ENCODE data around the gene PTPRG. TPM values are rescaled to one million over a fixed set of nuclear protein-coding genes. Genes with fewer than 3 reads are reported as not detected.

The PTPRG gene
- total and polyA plus RNA-seq, 4 donors: 3.6 to 35.6 (median 8.1) TPM

DNA sequence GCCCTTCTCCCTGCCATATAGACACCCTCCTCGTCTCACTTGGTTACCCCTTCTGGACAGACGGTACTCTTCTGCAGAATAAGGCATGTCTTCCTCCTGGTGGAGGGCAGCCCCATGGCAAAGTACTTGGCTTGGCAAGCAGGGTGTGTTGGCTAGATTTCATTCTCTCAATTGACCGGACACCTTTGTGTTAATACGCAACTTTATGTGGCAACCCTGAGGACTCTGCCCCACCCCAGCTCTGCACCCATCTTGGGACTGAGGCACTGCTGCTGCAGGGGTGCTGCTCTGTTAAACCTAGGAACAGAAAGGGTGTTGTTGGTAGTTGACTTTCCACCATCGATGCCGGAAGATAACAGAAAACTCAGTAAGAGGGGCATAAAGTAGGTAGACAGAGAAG, 55.2 kb downstream of the PTPRG start (continued):
- TF ChIP-seq GABPA (IDR thresholded peaks at IDR 0.05 in 1 of 2, conservative IDR thresholded peaks at IDR 0.05 in 1 of 2): no peak
- TF ChIP-seq FOXA2 (IDR thresholded peaks at IDR 0.05): no peak
- no peak for TF ChIP-seq RAD21 (IDR thresholded peaks at IDR 0.05)
- peak; percentile 35 to 64 for TF ChIP-seq HNF4A (conservative IDR thresholded peaks at IDR 0.05)
- no peak for TF ChIP-seq NR2F2 (IDR thresholded peaks at IDR 0.05)

DNA sequence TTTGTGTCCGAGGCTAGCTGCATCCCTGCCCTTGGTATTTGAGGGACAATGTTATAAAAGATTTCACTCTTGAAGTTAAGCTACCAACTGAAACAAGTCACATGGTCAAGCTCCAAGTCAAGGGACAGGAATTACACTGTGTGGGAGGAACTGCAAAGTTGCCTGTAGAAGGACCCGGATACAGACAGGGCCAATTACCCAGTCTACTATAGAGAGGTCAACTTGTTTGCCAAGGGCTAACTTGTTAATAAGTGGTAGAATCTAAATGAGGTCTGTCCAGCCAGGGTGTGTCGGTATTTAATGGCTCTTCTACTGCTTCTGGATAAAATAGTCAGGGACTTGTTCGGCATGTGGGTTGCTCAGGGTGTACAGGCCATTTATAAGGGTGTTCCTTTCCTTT, 55.7 kb downstream of the PTPRG start:
- 53% methylated on average over 4 of the region's 4 CpGs for WGBS
- Histone ChIP-seq H3K36me3 (ENCODE audit: control insufficient read depth in 4 of 4, insufficient read depth in 3 of 4, low read depth in 1 of 4, low read length in 3 of 4) (no peaks in the 10 kb centered on the region), H3K27me3 (ENCODE audit: control insufficient read depth in 4 of 4, insufficient read depth in 4 of 4, low read length in 3 of 4) (no peaks in the 10 kb centered on the region), H3K4me1 (ENCODE audit: control insufficient read depth in 4 of 4, insufficient read depth in 4 of 4, low read length in 3 of 4) (peaks cover 8 to 18% (median 10%) of the 10 kb centered on the region in 4 donors), H3K9ac (ENCODE audit: low read depth in 1 of 2, low read length in 2 of 2) (no peak overlapping the region), H3K9me3 (ENCODE audit: control insufficient read depth in 4 of 4, low read length in 3 of 4) (no peaks in the 10 kb centered on the region), H3K27ac (ENCODE audit: low read depth in 1 of 2, low read length in 2 of 2) (no peak overlapping the region), H3K4me3 (ENCODE audit: low read depth in 1 of 3, low read length in 3 of 3) (no peak overlapping the region)
- no peak for DNase-seq (ENCODE audit: low spot score)
- TF ChIP-seq EGR1 (IDR thresholded peaks at IDR 0.05; ENCODE audit: low read depth in 2 of 2): no peak
- TF ChIP-seq SP1 (IDR thresholded peaks at IDR 0.05): no peak
- TF ChIP-seq, protein P1, sequence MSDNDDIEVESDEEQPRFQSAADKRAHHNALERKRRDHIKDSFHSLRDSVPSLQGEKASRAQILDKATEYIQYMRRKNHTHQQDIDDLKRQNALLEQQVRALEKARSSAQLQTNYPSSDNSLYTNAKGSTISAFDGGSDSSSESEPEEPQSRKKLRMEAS (IDR thresholded peaks at IDR 0.05): no peak
- TF ChIP-seq YY1 (IDR thresholded peaks at IDR 0.05): no peak
- no peak for TF ChIP-seq JUND (IDR thresholded peaks at IDR 0.05)
- no peak for TF ChIP-seq FOXA1 (IDR thresholded peaks at IDR 0.05)

DNA sequence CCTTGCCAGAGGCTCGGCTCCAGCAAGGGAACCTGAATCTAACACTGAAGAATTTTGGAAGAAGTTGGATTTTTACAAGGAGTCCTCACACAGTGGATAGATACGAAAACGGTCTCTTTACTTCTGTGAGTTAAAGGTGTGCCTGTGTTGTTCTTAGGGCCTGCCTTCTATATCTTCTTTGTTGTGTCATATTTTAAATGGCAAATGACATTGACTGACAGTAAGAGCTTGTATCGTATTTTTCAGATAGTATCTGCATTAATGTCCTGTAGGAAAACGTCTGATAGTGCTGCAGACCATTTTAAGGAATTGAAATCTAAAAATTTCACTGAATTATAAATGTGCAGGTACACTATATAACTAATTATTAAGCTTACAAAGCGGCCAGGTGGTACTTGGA, 56.3 kb downstream of the PTPRG start:
- Histone ChIP-seq H3K27me3 (ENCODE audit: control insufficient read depth in 4 of 4, insufficient read depth in 4 of 4, low read length in 3 of 4) (no peaks in the 10 kb centered on the region), H3K4me3 (ENCODE audit: low read depth in 1 of 3, low read length in 3 of 3) (no peak overlapping the region), H3K9ac (ENCODE audit: low read depth in 1 of 2, low read length in 2 of 2) (no peak overlapping the region), H3K4me1 (ENCODE audit: control insufficient read depth in 4 of 4, insufficient read depth in 4 of 4, low read length in 3 of 4) (peaks cover 5 to 13% (median 8%) of the 10 kb centered on the region in 4 donors), H3K36me3 (ENCODE audit: control insufficient read depth in 4 of 4, insufficient read depth in 3 of 4, low read depth in 1 of 4, low read length in 3 of 4) (no peaks in the 10 kb centered on the region), H3K27ac (ENCODE audit: low read depth in 1 of 2, low read length in 2 of 2) (no peak overlapping the region), H3K9me3 (ENCODE audit: control insufficient read depth in 4 of 4, low read length in 3 of 4) (no peaks in the 10 kb centered on the region)
- no peak for DNase-seq (ENCODE audit: low spot score)
- 88% methylated on average over 6 of the region's 6 CpGs for WGBS
- TF ChIP-seq FOXA1 (IDR thresholded peaks at IDR 0.05) (no peak), TAF1 (conservative IDR thresholded peaks at IDR 0.05) (no peak), HNF4G (IDR thresholded peaks at IDR 0.05) (no peak), HNF4A (conservative IDR thresholded peaks at IDR 0.05) (no peak), YY1 (IDR thresholded peaks at IDR 0.05) (no peak), JUND (IDR thresholded peaks at IDR 0.05) (no peak), GABPA (IDR thresholded peaks at IDR 0.05 in 1 of 2, conservative IDR thresholded peaks at IDR 0.05 in 1 of 2) (no peak), RXRA (IDR thresholded peaks at IDR 0.05) (no peak), RAD21 (IDR thresholded peaks at IDR 0.05) (no peak)
- TF ChIP-seq, protein P2, sequence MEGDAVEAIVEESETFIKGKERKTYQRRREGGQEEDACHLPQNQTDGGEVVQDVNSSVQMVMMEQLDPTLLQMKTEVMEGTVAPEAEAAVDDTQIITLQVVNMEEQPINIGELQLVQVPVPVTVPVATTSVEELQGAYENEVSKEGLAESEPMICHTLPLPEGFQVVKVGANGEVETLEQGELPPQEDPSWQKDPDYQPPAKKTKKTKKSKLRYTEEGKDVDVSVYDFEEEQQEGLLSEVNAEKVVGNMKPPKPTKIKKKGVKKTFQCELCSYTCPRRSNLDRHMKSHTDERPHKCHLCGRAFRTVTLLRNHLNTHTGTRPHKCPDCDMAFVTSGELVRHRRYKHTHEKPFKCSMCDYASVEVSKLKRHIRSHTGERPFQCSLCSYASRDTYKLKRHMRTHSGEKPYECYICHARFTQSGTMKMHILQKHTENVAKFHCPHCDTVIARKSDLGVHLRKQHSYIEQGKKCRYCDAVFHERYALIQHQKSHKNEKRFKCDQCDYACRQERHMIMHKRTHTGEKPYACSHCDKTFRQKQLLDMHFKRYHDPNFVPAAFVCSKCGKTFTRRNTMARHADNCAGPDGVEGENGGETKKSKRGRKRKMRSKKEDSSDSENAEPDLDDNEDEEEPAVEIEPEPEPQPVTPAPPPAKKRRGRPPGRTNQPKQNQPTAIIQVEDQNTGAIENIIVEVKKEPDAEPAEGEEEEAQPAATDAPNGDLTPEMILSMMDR (IDR thresholded peaks at IDR 0.05; ENCODE audit: low read depth, low read length, missing input control): no peak
- TF ChIP-seq, protein P3, sequence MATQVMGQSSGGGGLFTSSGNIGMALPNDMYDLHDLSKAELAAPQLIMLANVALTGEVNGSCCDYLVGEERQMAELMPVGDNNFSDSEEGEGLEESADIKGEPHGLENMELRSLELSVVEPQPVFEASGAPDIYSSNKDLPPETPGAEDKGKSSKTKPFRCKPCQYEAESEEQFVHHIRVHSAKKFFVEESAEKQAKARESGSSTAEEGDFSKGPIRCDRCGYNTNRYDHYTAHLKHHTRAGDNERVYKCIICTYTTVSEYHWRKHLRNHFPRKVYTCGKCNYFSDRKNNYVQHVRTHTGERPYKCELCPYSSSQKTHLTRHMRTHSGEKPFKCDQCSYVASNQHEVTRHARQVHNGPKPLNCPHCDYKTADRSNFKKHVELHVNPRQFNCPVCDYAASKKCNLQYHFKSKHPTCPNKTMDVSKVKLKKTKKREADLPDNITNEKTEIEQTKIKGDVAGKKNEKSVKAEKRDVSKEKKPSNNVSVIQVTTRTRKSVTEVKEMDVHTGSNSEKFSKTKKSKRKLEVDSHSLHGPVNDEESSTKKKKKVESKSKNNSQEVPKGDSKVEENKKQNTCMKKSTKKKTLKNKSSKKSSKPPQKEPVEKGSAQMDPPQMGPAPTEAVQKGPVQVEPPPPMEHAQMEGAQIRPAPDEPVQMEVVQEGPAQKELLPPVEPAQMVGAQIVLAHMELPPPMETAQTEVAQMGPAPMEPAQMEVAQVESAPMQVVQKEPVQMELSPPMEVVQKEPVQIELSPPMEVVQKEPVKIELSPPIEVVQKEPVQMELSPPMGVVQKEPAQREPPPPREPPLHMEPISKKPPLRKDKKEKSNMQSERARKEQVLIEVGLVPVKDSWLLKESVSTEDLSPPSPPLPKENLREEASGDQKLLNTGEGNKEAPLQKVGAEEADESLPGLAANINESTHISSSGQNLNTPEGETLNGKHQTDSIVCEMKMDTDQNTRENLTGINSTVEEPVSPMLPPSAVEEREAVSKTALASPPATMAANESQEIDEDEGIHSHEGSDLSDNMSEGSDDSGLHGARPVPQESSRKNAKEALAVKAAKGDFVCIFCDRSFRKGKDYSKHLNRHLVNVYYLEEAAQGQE (IDR thresholded peaks at IDR 0.05): no peak
- TF ChIP-seq, protein P4, sequence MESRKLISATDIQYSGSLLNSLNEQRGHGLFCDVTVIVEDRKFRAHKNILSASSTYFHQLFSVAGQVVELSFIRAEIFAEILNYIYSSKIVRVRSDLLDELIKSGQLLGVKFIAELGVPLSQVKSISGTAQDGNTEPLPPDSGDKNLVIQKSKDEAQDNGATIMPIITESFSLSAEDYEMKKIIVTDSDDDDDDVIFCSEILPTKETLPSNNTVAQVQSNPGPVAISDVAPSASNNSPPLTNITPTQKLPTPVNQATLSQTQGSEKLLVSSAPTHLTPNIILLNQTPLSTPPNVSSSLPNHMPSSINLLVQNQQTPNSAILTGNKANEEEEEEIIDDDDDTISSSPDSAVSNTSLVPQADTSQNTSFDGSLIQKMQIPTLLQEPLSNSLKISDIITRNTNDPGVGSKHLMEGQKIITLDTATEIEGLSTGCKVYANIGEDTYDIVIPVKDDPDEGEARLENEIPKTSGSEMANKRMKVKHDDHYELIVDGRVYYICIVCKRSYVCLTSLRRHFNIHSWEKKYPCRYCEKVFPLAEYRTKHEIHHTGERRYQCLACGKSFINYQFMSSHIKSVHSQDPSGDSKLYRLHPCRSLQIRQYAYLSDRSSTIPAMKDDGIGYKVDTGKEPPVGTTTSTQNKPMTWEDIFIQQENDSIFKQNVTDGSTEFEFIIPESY (IDR thresholded peaks at IDR 0.05): no peak
- TF ChIP-seq, protein P1 (IDR thresholded peaks at IDR 0.05): no peak

Data from liver (tissue), 9 donors.